Stimulated activated naive CD8-positive, alpha-beta T cell treated with anti-CD3 and anti-CD28 coated beads, Interleukin-15, amount 100 ng/mL, for 72 hours (primary cell): ENCODE measurements around the gene AFTPH.

Source experiments
- ATAC-seq: fragments of 150-1000 bp; cut with Tn5 transposase; 2 replicates; pipeline ENCODE4 v1.10.0; 2021; ENCODE audit warnings: mild to moderate bottlenecking, moderate library complexity
- DNase-seq, 2 donors: peaks; one replicate each; pipeline ENCODE4 v3.0.0; 2021 to 2022
- H3K27ac Mint-ChIP-seq, 2 donors: one replicate each; pipeline ENCODE4 v1.8.0; 2022; ENCODE audit warnings: mild to moderate bottlenecking in 2 of 2, mixed read lengths in 2 of 2, moderate library complexity in 2 of 2
- H3K27me3 Mint-ChIP-seq: one replicate; pipeline ENCODE4 v1.8.0; 2022; ENCODE audit warnings: mixed read lengths
- H3K4me1 Mint-ChIP-seq: one replicate; pipeline ENCODE4 v1.8.0; 2022; ENCODE audit warnings: mild to moderate bottlenecking, mixed read lengths
- H3K4me3 Mint-ChIP-seq, 2 donors: one replicate each; pipeline ENCODE4 v1.8.0; 2022; ENCODE audit warnings: mild to moderate bottlenecking in 2 of 2, mixed read lengths in 2 of 2, moderate library complexity in 1 of 2
- H3K9me3 Mint-ChIP-seq, 2 donors: one replicate each; pipeline ENCODE4 v1.8.0; 2022; ENCODE audit warnings: mixed read lengths in 2 of 2

AFTPH gene

DNA sequence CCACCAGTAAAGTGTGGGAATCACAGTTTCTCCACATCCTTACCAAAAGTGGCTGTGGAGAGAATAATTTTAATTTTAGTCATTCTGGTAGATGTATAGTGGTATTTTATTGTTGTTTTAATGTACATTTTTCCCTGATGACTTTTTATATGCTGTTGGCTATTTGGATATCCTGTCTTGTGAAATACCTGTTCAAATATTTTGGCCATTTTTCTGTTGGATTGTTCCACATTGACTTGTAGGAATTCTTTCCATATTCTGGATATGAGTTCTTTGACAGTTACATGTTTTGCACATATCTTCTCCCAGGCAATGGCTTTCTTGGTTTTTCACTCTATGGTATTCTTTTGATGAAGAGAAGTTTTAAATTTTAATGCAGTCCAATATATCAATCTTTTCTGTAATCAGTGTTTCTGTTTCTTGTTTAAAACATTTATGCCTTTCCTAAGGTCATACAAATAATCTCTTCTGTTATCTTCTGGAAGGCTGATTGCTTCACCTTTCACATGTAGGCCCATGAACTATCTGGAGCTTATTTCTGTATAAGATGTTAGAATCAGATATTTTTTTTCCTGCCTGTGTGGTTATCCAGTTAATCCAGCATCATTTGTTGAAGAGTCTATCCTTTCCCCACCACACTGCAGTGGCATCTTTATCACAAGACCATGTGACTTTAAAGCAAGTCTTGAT is 19.0 kb downstream of the AFTPH start:
- peak overlapping the region in 1 of 2 donors; percentile 74 for H3K27ac Mint-ChIP-seq
- H3K4me1 Mint-ChIP-seq = peaks cover 42% of the 10 kb centered on the region

DNA sequence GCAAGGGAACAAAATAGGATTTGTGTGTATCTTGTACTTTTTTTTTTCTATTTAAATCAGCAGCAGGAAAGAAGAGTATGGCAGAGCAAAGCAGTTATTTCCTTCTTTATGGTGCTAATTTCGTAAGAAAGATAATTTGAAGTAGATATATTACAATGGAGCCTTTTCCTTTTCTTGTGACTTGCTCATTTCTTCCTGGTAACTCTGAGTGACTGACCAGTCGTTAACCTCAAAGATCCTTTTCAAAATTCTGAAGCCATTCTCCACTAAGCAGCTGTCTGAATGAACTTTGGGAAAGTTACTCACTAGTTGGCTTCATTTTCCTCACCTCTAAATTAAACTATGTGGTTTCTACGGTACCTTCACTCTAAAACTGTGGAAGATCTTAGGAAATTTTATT is 24.6 kb downstream of the AFTPH start:
- Mint-ChIP-seq H3K9me3 (no peaks in the 10 kb centered on the region), H3K27me3 (no peaks in the 10 kb centered on the region), H3K4me1 (peaks cover 12% of the 10 kb centered on the region), H3K27ac (no peak overlapping the region), H3K4me3 (no peak overlapping the region)
- no peak for DNase-seq
- no peak for ATAC-seq

More for the DNA sequence above, 19.0 kb downstream of the AFTPH start:
- DNase-seq (no peak), ATAC-seq (no peak)
- Mint-ChIP-seq H3K4me3 (no peak overlapping the region), H3K27me3 (no peaks in the 10 kb centered on the region), H3K9me3 (no peaks in the 10 kb centered on the region)

DNA sequence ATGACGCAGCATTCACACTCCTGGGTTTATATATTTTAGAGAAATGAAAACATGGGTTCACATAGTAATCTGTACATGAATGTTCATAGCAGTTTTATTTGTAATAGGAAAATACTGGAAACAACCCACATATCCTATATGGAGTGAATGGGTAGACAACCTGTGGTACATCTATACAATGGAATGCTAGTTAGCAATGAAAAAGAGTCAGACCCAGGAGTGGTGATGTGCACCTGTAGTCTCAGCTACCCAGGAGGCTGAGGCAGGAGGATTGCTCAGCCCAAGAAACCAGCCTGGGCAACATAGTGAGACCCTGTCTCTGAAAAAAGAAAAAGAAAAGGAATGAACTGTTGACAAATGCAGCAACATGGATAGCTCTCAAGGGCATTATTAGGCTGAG is 25.9 kb downstream of the AFTPH start:
- DNase-seq (no peak), ATAC-seq (no peak)
- no peak overlapping the region for H3K27ac Mint-ChIP-seq
- no peaks in the 10 kb centered on the region for H3K9me3 Mint-ChIP-seq
- H3K4me1 Mint-ChIP-seq = peaks cover 5% of the 10 kb centered on the region
- H3K27me3 Mint-ChIP-seq = no peaks in the 10 kb centered on the region
- H3K4me3 Mint-ChIP-seq = no peak overlapping the region

DNA sequence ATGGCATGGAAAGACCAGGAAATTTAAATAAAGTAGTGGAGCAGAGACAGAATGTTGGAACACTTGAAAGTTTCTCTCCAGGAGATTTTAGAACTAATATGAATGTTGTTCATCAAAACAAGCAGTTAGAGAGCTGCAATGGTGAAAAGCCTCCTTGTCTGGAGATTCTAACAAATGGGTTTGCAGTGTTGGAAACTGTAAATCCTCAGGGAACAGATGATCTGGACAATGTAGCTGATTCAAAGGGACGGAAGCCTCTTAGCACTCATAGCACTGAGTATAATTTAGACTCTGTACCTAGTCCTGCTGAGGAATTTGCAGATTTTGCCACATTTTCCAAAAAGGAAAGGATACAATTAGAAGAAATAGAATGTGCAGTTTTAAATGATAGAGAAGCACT is 27.7 kb downstream of the AFTPH start:
- no peak overlapping the region for H3K4me3 Mint-ChIP-seq
- DNase-seq = no peak
- H3K27ac Mint-ChIP-seq = no peak overlapping the region
- no peaks in the 10 kb centered on the region for H3K27me3 Mint-ChIP-seq
- H3K4me1 Mint-ChIP-seq = peaks cover 5% of the 10 kb centered on the region
- no peak for ATAC-seq
- no peaks in the 10 kb centered on the region for H3K9me3 Mint-ChIP-seq

DNA sequence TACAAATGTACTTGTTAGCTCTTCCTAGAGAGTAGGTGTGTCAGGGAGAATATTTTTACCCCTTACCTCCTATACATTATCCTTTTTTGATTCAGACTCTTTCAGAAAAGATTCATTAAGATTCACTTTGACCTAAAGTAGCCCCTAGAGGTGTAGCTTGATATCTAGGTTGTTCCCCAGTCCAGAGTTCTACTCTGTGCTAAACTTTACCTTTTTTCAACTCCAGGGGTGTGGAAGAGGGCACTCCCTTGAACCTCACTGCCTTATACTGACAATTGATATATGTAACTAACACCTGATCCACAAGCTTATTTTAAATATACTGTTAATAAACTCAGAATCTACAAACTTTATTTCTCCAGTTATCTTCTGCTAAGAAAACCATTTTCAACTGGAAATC is 30.0 kb downstream of the AFTPH start:
- Mint-ChIP-seq H3K4me3 (no peak overlapping the region), H3K4me1 (peaks cover 8% of the 10 kb centered on the region), H3K9me3 (no peaks in the 10 kb centered on the region), H3K27me3 (no peaks in the 10 kb centered on the region), H3K27ac (no peak overlapping the region)
- DNase-seq = no peak
- ATAC-seq = no peak

DNA sequence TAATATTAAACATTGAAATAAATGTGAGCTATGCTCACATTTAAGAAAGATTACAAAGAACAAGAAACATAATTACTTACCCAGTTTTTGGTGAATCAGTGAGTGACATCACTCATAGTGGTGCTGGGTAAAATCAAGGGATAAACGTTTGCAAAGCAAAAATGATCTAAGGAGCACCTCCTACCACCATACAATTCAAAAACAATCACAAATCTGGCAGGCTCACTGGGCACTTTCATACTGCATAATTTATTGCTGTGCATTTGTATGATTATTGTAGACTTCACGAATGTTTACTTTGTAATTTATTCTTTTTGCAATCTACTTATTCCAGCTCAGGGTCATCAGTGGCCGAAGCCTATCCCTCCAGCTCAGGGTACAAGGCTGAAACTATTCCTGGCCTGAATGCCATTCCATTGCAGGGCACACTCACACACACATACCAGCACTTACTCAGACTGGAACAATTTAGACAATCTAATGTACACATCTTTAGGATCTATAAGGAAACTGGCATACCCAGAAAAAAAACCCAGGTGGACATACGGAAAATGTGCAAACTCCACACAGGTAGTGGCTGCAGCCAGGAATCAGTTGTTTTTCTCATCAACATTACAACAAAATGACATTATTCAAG is 34.4 kb downstream of the AFTPH start:
- Mint-ChIP-seq H3K27ac (no peak overlapping the region), H3K4me3 (no peak overlapping the region), H3K27me3 (no peaks in the 10 kb centered on the region), H3K9me3 (no peaks in the 10 kb centered on the region), H3K4me1 (peaks cover 36% of the 10 kb centered on the region)
- ATAC-seq = no peak
- no peak for DNase-seq

DNA sequence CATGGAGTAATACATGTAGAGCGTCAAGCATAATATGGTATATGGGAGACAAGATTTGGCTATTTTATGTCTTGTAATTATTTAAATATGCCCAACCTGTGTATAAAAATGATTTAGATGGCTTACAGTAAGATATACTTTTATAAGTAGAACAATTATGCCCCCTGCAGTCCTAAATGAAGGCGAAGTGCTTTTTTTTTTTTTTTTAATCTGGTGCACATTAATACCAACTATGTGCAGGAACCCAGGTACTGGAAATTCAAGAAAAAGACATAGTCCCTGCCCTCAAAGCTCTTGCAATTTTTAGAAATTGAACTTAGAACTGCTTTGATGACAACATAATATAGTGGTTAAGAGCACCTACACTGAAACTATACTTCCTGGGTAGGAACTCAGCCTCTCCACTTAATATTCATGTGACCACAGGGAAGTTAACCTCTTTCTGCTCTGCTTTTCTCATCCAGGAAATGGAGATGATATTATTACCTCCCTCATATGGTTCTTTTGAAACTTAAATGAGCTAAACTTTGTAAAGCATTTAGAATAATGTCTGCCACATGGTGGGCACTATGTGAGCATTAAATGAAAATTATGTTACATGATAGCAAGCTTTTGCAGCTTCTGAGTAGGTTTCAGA is 38.1 kb downstream of the AFTPH start:
- Mint-ChIP-seq H3K27me3 (no peaks in the 10 kb centered on the region), H3K27ac (no peak overlapping the region), H3K4me1 (peaks cover 50% of the 10 kb centered on the region), H3K4me3 (no peak overlapping the region), H3K9me3 (no peaks in the 10 kb centered on the region)
- ATAC-seq (peak; percentile 66), DNase-seq (no peak)

DNA sequence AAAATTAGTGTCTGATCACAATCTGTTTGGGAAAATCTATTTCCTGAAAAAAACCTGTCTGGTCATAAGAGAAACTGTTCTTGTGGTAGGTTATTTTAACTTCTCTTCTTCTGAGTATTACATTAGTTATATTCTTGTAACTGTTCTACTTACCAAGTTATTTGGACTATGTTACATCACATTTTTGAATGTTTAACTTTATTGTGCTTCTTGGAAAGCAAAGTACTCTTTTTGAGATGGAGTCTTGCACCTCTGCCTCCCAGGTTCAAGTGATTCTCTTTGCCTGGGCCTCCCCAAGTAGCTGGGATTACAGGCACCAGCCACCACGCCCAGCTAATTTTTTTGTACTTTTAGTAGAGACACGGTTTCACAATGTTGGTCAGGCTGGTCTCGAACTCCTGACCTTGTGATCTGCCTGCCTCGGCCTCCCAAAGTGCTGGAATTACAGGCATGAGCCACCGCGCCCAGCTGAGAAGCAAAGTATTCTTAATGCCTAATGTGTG is 39.4 kb downstream of the AFTPH start:
- ATAC-seq (no peak), DNase-seq (no peak)
- Mint-ChIP-seq H3K4me1 (peaks cover 50% of the 10 kb centered on the region), H3K4me3 (no peak overlapping the region), H3K9me3 (no peaks in the 10 kb centered on the region), H3K27me3 (no peaks in the 10 kb centered on the region), H3K27ac (no peak overlapping the region)

DNA sequence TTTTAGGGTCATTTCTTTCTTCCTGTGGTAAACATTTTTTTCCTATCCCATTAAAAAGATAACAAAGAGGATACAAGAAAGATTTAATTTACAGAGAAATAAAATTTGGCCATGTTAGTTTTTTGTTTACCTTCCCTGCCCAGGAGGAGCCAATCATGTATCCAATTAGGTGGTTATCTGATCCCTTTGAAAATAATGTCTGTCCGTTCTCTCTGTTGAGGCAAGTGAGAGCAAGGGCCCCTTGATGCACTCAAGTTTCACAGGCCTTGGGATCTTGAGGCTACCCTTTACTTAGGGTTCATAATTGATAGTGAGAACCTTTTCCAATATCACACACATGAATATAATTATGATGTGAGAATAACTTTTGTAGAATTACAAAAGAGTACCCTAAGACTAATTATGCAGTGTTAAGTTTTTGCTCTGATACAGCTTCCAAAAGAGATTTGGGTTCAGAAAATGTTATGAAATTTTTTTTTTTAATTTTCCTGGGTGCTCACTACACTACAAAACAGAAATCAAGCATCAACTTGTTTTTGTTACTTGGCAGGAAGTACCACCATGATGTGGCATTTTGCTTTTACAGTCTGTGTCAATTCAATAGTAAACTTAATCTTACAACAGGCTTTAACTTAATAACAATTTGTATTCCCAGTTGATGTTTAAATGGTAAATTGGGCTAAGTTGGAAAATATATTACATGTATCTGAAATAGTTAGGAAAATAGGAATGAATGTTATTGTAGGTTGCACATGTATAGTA is 42.0 kb downstream of the AFTPH start:
- no peak for ATAC-seq
- H3K4me1 Mint-ChIP-seq = peaks cover 29% of the 10 kb centered on the region
- no peak for DNase-seq
- no peaks in the 10 kb centered on the region for H3K9me3 Mint-ChIP-seq
- H3K4me3 Mint-ChIP-seq = peak overlapping the region in 1 of 2 donors; percentile 10
- H3K27ac Mint-ChIP-seq = no peak overlapping the region
- no peaks in the 10 kb centered on the region for H3K27me3 Mint-ChIP-seq

DNA sequence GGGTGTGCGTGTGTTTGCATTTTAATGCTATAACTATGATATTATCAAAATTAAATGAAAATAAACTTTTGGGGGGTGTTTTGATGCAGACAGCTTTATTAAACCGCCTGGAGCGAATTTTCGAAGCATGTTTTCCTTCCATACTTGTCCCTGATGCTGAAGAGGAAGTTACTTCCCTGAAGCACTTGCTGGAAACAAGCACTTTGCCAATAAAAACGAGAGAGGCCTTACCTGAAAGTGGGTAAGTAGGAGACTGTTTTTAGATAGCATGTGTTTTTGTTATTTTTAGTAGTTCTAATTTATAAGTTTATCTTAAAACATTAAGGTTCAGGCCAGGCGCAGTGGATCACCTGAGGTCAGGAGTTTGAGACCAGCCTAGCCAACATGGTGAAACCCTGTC is 43.3 kb downstream of the AFTPH start:
- Mint-ChIP-seq H3K27me3 (no peaks in the 10 kb centered on the region), H3K4me1 (peaks cover 17% of the 10 kb centered on the region), H3K4me3 (no peak overlapping the region), H3K27ac (no peak overlapping the region), H3K9me3 (no peaks in the 10 kb centered on the region)
- ATAC-seq (no peak), DNase-seq (no peak)

DNA sequence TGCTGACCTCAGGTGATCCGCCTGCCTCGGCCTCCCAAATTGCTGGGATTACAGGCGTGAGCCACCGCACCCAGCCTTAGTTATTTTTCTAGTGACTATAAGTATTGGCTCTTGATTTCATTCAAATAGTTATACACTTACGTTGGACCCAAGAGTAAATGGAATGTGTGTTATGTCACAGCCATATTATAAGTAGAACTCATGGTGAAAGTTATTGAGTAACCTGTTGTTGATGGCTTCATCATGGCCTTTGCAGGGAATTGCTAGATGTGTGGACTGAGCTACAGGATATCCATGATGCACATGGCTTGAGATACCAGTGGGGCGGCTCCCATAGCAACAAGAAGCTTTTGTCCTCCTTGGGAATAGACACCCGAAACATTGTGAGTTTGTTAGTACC is 44.7 kb downstream of the AFTPH start:
- Mint-ChIP-seq H3K27me3 (no peaks in the 10 kb centered on the region), H3K4me1 (peaks cover 14% of the 10 kb centered on the region)
- ATAC-seq = no peak

DNA sequence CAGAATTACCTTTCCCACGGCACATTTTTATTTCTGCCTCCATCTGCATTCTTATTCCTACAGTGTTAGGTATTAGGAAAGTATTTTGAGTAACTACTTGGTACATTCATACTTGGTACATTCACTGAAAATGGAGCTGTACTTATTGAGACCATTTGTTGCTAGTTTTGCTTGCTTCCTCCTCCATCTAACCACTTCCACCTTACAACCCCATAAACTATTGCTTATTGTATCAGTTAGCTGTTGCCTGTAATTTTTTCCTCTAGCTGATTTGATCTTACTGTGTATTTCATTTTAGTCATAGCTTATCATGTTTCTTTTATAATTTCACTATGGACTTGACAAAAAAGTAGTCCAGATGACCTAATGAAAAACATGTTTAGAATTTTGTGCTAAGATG is 50.7 kb downstream of the AFTPH start:
- H3K27me3 Mint-ChIP-seq = no peaks in the 10 kb centered on the region
- no peak overlapping the region for H3K27ac Mint-ChIP-seq
- DNase-seq = no peak
- H3K4me1 Mint-ChIP-seq = no peaks in the 10 kb centered on the region
- no peaks in the 10 kb centered on the region for H3K9me3 Mint-ChIP-seq
- no peak overlapping the region for H3K4me3 Mint-ChIP-seq
- ATAC-seq = no peak

More for the DNA sequence above, 44.7 kb downstream of the AFTPH start:
- DNase-seq = no peak
- Mint-ChIP-seq H3K9me3 (no peaks in the 10 kb centered on the region), H3K27ac (peak overlapping the region in 1 of 2 donors; percentile 42), H3K4me3 (no peak overlapping the region)

DNA sequence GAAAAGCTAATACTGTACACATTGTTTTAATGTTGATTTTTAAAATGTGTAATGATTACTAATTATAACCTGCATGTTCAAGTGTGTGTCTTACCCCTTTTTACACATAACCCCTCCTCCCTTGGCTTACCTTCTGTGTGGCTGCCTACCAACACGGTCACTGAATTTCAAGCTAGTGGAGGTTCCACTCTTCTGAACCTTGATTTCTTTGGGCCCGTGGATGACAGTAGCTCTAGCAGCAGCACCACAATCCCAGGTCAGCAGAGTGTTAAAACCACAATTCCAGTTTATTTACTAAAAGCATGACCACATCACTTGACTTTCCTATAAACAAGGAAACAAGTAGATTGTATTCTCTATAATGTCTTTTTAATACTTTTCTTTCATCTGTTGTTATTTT is 56.9 kb downstream of the AFTPH start:
- Mint-ChIP-seq H3K27ac (peak overlapping the region in 1 of 2 donors; percentile 79), H3K4me1 (no peaks in the 10 kb centered on the region), H3K27me3 (no peaks in the 10 kb centered on the region), H3K4me3 (no peak overlapping the region), H3K9me3 (no peaks in the 10 kb centered on the region)
- no peak for DNase-seq
- no peak for ATAC-seq

DNA sequence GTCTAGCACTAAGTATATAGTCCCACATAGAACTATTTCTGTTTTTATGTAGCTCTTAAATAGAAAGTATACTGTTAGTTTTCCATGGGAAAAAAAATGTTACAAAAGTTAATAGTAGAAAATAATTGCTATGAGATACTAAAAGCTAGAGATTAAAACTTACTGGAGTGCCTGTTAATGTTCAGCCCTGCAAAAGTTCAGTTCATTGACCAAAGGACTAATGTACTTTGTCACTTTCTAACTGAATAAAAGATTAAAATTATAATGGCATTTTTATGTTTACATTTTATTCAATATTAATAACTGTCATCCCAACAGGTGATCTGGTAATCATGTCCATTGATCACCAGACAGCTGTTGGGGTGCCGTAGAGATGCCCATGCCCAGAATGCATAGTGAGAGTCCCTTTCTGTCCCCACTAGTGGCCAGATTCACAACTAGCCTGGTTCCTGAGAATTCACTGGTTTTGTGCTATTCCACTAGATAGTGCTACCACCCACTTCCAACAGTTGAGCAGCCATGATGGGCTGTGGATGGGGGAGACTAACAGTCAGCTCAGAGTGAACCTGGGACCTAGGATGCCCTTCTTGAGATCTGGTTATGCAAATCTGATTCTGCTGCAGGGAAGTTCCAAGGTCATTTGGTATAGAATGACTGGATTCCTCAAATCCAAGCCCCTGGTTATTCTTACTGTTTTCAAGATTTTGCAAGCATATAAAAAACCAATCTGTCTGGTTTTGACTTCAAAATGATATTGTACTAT is 57.8 kb downstream of the AFTPH start:
- no peak for ATAC-seq
- DNase-seq = no peak
- Mint-ChIP-seq H3K4me1 (peaks cover 7% of the 10 kb centered on the region), H3K4me3 (no peak overlapping the region), H3K27ac (peak overlapping the region in 1 of 2 donors; percentile 40), H3K9me3 (no peaks in the 10 kb centered on the region), H3K27me3 (no peaks in the 10 kb centered on the region)

DNA sequence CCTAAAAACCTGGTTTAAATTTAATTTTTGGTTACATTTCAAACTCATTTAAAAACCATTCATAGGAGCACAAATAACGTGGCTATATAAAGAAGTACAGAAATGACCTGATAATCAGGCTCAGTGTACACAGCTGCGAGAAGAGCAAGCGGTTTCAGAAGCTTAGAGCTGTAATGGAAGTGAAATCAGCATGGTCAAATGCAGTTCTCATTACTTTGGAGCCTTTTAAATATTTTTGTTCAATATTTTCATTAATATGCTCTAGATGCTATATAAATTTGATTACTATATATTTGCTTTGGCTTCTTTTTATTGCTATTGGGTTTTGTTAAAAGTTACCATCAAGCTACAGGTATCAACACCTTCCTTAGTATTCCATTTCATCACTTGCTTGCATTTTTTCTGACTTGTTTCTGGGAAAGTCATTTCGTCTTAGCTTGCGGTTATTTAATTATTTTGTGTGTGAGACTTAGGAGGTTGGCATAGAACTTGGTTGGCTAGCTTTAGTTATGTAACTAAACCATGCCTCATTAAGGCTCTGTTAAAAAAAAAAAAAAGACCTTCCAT is 58.7 kb downstream of the AFTPH start:
- no peak overlapping the region for H3K4me3 Mint-ChIP-seq
- no peak for ATAC-seq
- no peaks in the 10 kb centered on the region for H3K9me3 Mint-ChIP-seq
- peaks cover 7% of the 10 kb centered on the region for H3K4me1 Mint-ChIP-seq
- H3K27me3 Mint-ChIP-seq = no peaks in the 10 kb centered on the region
- no peak for DNase-seq
- H3K27ac Mint-ChIP-seq = no peak overlapping the region
